ENCODE data around the gene ZYG11B.
"Not testable (repeated sequence)": the region's sequence is repeated elsewhere in the genome, so short reads cannot be mapped to it uniquely, and the experiment has no call there.

Gene ZYG11B

GRCh38 chr1:52726265-52727113 is at the start of gene ZYG11B:
Gene ZYG11B, plus strand, starts transcription at chr1:52726453. Its CDS starts 201 bp downstream, at chr1:52726654.
- in situ Hi-C loops (cut with HindIII; ENCODE audit: low pct_ligation_motif_present, low pct_unique_long_range_greater_than_20kb, low sequenced_read_pairs): no loop called here
- peak; percentile 79 for DNase-seq

- in situ Hi-C loops (cut with HindIII; ENCODE audit: low pct_ligation_motif_present, low pct_unique_long_range_greater_than_20kb, low sequenced_read_pairs): no loop called here
- DNase-seq: no peak
These were observed 49.0 kb upstream of the ZYG11B start for GRCh38 chr1:52677076-52677806.

GRCh38 chr1:52679048-52679447 is 47.2 kb upstream of the ZYG11B start:
- no peak for DNase-seq
- in situ Hi-C loops (cut with HindIII; ENCODE audit: low pct_ligation_motif_present, low pct_unique_long_range_greater_than_20kb, low sequenced_read_pairs): no loop called here

- in situ Hi-C loops (cut with HindIII; ENCODE audit: low pct_ligation_motif_present, low pct_unique_long_range_greater_than_20kb, low sequenced_read_pairs): no loop called here
- no peak for DNase-seq
These were observed 46.8 kb upstream of the ZYG11B start for GRCh38 chr1:52679498-52679897.

- no peak for DNase-seq
- in situ Hi-C loops (cut with HindIII; ENCODE audit: low pct_ligation_motif_present, low pct_unique_long_range_greater_than_20kb, low sequenced_read_pairs): no loop called here
These were observed 45.9 kb upstream of the ZYG11B start for GRCh38 chr1:52680353-52680752.

GRCh38 chr1:52681136-52681535 is 45.1 kb upstream of the ZYG11B start:
- in situ Hi-C loops (cut with HindIII; ENCODE audit: low pct_ligation_motif_present, low pct_unique_long_range_greater_than_20kb, low sequenced_read_pairs): no loop called here
- DNase-seq: no peak

- no peak for DNase-seq
- in situ Hi-C loops (cut with HindIII; ENCODE audit: low pct_ligation_motif_present, low pct_unique_long_range_greater_than_20kb, low sequenced_read_pairs): no loop called here
These were observed 42.8 kb upstream of the ZYG11B start for GRCh38 chr1:52683367-52683940.

GRCh38 chr1:52684545-52684944 is 41.7 kb upstream of the ZYG11B start:
- in situ Hi-C loops (cut with HindIII; ENCODE audit: low pct_ligation_motif_present, low pct_unique_long_range_greater_than_20kb, low sequenced_read_pairs): no loop called here
- DNase-seq: no peak

- DNase-seq: peak; percentile 65
- in situ Hi-C loops (cut with HindIII; ENCODE audit: low pct_ligation_motif_present, low pct_unique_long_range_greater_than_20kb, low sequenced_read_pairs): not testable (repeated sequence)
These were observed 39.9 kb upstream of the ZYG11B start for GRCh38 chr1:52686261-52686751.

- in situ Hi-C loops (cut with HindIII; ENCODE audit: low pct_ligation_motif_present, low pct_unique_long_range_greater_than_20kb, low sequenced_read_pairs): no loop called here
- DNase-seq: no peak
These were observed 39.4 kb upstream of the ZYG11B start for GRCh38 chr1:52686830-52687229.

- no peak for DNase-seq
- in situ Hi-C loops (cut with HindIII; ENCODE audit: low pct_ligation_motif_present, low pct_unique_long_range_greater_than_20kb, low sequenced_read_pairs): no loop called here
These were observed 34.4 kb upstream of the ZYG11B start for GRCh38 chr1:52691821-52692220.

- in situ Hi-C loops (cut with HindIII; ENCODE audit: low pct_ligation_motif_present, low pct_unique_long_range_greater_than_20kb, low sequenced_read_pairs): no loop called here
These were observed 33.6 kb upstream of the ZYG11B start for GRCh38 chr1:52692697-52693096.

GRCh38 chr1:52693351-52693750 is 32.9 kb upstream of the ZYG11B start:
- in situ Hi-C loops (cut with HindIII; ENCODE audit: low pct_ligation_motif_present, low pct_unique_long_range_greater_than_20kb, low sequenced_read_pairs); DNase-seq: not testable (repeated sequence)

More at GRCh38 chr1:52692697-52693096, 33.6 kb upstream of the ZYG11B start:
- no peak for DNase-seq

- in situ Hi-C loops (cut with HindIII; ENCODE audit: low pct_ligation_motif_present, low pct_unique_long_range_greater_than_20kb, low sequenced_read_pairs): no loop called here
- DNase-seq: no peak
These were observed 32.4 kb upstream of the ZYG11B start for GRCh38 chr1:52693843-52694242.

- in situ Hi-C loops (cut with HindIII; ENCODE audit: low pct_ligation_motif_present, low pct_unique_long_range_greater_than_20kb, low sequenced_read_pairs): no loop called here
- no peak for DNase-seq
These were observed 30.6 kb upstream of the ZYG11B start for GRCh38 chr1:52695627-52696026.

GRCh38 chr1:52697795-52698674 is 28.2 kb upstream of the ZYG11B start, which contains the start of gene COA7:
Gene COA7, minus strand, starts transcription at chr1:52698347. Its CDS starts 21 bp downstream, at chr1:52698326.
- in situ Hi-C loops (cut with HindIII; ENCODE audit: low pct_ligation_motif_present, low pct_unique_long_range_greater_than_20kb, low sequenced_read_pairs): no loop called here
- peak; percentile 82 for DNase-seq

- in situ Hi-C loops (cut with HindIII; ENCODE audit: low pct_ligation_motif_present, low pct_unique_long_range_greater_than_20kb, low sequenced_read_pairs): no loop called here
- peak; percentile 93 for DNase-seq
These were observed 23.1 kb upstream of the ZYG11B start for GRCh38 chr1:52702886-52703787.
